Epithelial cell of esophagus (primary cell): ENCODE measurements around the gene ATP2A1.

ENCODE experiments used
- DNase-seq: peaks from one replicate; pipeline ENCODE4 v3.0.0; 2010; ENCODE audit warnings: low read depth
- H3K4me3 ChIP-seq: 2 replicates; pipeline ENCODE4 v1.5.1; 2011; ENCODE audit warnings: mild to moderate bottlenecking, low read length, control low read depth
- TF ChIP-seq, protein P1 (sequence below): IDR thresholded peaks from 2 replicates; pipeline ENCODE4 v1.5.1; 2011; ENCODE audit warnings: low read depth, mild to moderate bottlenecking, low read length, control low read depth, inconsistent platforms; ENCODE audit not compliant: insufficient read depth; ENCODE audit errors: missing control alignments

The ATP2A1 gene

DNA sequence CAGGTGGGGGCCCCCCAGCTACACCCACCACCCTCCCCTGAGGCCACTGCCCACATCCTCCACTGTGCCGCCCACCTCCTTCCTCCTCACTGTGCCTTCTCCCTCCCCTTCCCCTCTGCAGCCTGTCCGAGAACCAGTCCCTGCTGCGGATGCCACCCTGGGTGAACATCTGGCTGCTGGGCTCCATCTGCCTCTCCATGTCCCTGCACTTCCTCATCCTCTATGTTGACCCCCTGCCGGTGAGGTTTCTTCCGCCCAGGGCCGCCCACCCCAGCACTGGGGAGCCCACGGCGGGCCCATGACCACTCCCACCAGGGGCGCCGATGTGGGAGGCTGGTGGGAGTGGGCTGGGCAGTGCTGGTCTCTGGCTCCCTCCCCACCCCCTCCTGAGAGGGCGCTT, 24.6 kb downstream of the ATP2A1 start:
- TF ChIP-seq, protein P1, sequence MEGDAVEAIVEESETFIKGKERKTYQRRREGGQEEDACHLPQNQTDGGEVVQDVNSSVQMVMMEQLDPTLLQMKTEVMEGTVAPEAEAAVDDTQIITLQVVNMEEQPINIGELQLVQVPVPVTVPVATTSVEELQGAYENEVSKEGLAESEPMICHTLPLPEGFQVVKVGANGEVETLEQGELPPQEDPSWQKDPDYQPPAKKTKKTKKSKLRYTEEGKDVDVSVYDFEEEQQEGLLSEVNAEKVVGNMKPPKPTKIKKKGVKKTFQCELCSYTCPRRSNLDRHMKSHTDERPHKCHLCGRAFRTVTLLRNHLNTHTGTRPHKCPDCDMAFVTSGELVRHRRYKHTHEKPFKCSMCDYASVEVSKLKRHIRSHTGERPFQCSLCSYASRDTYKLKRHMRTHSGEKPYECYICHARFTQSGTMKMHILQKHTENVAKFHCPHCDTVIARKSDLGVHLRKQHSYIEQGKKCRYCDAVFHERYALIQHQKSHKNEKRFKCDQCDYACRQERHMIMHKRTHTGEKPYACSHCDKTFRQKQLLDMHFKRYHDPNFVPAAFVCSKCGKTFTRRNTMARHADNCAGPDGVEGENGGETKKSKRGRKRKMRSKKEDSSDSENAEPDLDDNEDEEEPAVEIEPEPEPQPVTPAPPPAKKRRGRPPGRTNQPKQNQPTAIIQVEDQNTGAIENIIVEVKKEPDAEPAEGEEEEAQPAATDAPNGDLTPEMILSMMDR: no peak
- H3K4me3 ChIP-seq: no peak overlapping the region
- no peak for DNase-seq

DNA sequence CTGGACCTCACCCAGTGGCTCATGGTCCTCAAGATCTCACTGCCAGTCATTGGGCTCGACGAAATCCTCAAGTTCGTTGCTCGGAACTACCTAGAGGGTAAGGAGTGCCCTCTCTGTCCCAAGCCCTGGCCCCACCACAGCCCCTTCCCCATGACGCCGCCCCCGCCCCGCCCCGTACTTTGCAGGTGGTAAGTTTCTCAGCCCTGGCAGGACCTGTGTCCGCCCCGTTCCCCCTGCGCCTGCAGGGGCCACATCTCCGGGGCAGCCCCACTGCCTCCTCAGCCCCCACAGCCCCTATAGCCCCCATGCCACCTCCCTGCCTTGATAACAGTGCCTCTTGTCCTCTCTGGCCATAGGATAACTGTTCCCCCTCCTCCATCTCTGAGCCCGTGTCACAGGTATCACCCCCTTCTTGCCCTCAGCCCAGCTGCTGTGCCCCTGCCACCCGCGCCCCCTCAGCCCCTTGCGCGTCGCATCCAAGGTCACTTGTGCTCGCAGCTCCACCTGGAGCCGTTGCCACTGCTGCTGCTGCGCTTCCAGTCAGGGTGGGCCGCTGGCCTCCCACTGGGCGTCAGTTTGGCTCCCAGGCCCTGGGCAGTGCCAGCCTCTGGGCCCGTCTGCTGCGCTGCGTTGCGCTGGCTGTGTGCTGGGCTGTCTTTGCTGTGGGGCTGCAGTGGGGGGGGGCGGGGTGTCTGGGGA, 25.2 kb downstream of the ATP2A1 start:
- TF ChIP-seq, protein P1: no peak
- no peak overlapping the region for H3K4me3 ChIP-seq
- no peak for DNase-seq

DNA sequence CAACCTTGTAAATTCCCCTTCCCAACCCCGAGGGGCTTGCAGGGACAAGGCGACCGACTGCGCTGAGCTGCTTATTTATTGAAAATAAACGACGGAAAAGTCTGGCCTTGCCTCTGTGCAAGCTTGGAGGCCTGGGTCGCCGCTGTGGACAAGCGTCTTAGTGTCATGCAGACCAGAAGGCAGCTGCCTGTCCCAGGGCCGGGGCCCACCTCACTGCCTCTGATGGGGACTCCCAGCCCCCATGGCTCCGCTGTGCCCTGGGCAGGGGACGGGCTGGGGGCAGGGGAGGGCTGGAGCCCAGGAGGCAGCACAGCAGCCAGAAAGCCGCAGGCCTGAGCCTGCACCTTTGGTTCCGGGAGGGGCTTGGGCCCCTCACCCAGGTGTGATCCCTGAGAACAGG, 26.1 kb downstream of the ATP2A1 start:
- DNase-seq: no peak
- H3K4me3 ChIP-seq: no peak overlapping the region
- TF ChIP-seq, protein P1: no peak

DNA sequence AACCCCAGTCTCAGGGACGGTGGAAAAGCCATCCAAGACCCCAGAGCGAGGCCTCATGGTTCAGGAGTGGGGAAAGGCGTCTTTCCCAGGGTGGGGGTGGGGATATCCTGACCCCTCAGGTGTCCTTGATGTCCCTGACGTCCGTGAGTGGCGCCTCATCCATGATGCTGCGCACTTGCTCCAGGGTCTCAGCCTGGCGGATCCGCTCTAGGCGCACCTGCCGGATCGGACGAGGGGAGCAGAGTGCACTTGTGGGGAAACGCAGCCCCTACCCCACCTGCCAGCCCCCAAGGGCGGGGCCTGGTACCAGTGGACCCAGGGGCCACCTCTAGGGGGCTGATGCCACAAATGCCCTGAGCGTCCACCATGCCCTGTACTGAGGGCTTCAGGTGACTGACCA, 26.5 kb downstream of the ATP2A1 start:
- TF ChIP-seq, protein P1: no peak
- no peak overlapping the region for H3K4me3 ChIP-seq
- DNase-seq: no peak

DNA sequence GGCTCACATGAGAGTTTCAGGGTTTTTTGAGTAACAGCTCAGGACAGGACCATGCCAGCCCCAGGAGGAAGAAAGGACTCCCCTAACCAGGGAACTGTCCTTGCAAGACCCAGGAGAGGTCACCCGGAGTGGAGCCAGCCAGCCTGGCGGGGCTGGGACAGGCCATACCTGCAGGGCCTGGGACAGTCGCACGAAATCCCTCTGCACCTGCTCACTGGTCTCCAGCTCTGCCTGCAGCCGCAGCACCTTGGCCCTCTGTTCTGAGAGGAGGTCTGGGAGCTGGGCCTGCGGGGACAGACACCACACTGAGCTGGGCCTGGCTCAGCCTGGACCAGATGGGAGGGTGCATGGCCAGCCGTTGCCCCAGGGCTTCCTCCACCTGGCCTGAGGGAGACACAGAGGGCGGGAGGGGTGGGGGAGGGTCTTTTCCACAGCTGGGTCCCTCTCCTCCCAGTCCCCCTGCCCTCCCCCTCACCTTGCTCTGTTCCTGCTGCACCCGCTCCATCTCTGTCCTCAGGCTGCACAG, 27.0 kb downstream of the ATP2A1 start:
- TF ChIP-seq, protein P1: no peak
- no peak for DNase-seq
- no peak overlapping the region for H3K4me3 ChIP-seq

DNA sequence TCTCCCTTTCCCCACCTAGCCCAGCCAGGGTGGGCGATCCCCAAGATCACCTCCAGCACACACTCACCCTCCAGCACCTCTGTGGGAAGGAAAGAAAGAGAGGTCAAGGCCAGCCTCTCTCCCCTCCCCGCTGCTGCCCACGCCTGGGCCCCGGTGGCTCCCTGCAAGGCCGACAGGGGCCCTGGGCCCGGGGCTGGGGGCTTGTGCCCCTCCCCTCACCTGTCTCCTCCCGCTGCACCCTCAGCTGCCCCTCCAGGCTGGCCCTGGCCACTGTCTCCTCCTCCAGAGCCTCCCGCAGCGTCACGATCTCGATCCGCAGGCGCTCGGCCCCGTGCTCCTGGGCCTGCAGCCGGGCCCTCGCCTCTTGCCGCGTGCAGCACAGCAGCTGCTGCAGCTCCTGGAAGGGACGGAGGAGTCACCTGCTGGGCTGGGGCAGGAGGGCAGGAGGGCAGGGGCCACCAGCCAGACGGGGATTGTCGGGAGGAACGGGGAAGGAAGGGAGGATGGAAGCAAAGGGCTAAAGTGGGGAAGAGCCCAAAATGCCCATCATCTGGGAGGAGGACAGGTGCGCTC, 27.6 kb downstream of the ATP2A1 start:
- H3K4me3 ChIP-seq: no peak overlapping the region
- DNase-seq: no peak
- TF ChIP-seq, protein P1: no peak
